IMR-90 (cell line): ENCODE data around the gene CECR2. TPM values are rescaled to one million over a fixed set of nuclear protein-coding genes. Genes with fewer than 3 reads are reported as not detected.

Source experiments
- ATAC-seq: fragments of 200-7000 bp; cut with Tn5 transposase; 2 replicates; pipeline ENCODE4 v1.9.1; 2020; ENCODE audit warnings: low read depth, mild to moderate bottlenecking, moderate library complexity
- BruUV-seq: library from RNA; stranded (reverse); fragments of 400-500 nt; replicated peaks from 2 replicates; lab custom pipeline; 2021; lab: Mats Ljungman, UMichigan
- CTCF ChIA-PET: fragments of 300-600 bp; formaldehyde crosslinking; extraction: SDS; loops from one replicate; lab custom pipeline; 2021; ENCODE audit warnings: antibody characterized with exemption; lab: Yijun Ruan, JAX
- POLR2A ChIA-PET: fragments of 300-600 bp; sonication (Branson Sonifier 250); formaldehyde crosslinking; loops from one replicate; lab custom pipeline; 2022; ENCODE audit warnings: antibody characterized with exemption; ENCODE audit not compliant: unreplicated experiment; lab: Charles Lee
- DNase-seq: peaks from one replicate; pipeline ENCODE4 v3.0.0; 2013
- H2AFZ ChIP-seq: replicated peaks from 2 replicates; pipeline ENCODE3; 2013; ENCODE audit warnings: low read length, mild to moderate bottlenecking; ENCODE audit not compliant: poor library complexity
- H2AK5ac ChIP-seq: 2 replicates; pipeline ENCODE4 v1.6.1; 2013; ENCODE audit warnings: low read depth, low read length, inconsistent platforms
- H2AK9ac ChIP-seq: replicated peaks from 2 replicates; pipeline ENCODE3; 2013; ENCODE audit warnings: mild to moderate bottlenecking, low read depth, low read length, moderate library complexity; ENCODE audit not compliant: poor library complexity
- H2BK120ac ChIP-seq: 2 replicates; pipeline ENCODE4 v1.6.1; 2013; ENCODE audit warnings: low read depth, low read length, inconsistent platforms
- H2BK15ac ChIP-seq: 3 replicates; pipeline ENCODE4 v1.6.1; 2013; ENCODE audit warnings: low read depth, low read length, inconsistent platforms
- H2BK20ac ChIP-seq: 2 replicates; pipeline ENCODE4 v1.6.1; 2013; ENCODE audit warnings: low read depth, mild to moderate bottlenecking, inconsistent platforms, low read length, moderate library complexity
- H2BK5ac ChIP-seq: 2 replicates; pipeline ENCODE4 v1.6.1; 2013; ENCODE audit warnings: mild to moderate bottlenecking, low read depth, low read length, inconsistent platforms; ENCODE audit not compliant: poor library complexity, severe bottlenecking
- H3K14ac ChIP-seq: replicated peaks from 2 replicates; pipeline ENCODE4 v1.6.1; 2013; ENCODE audit warnings: low read depth, low read length, inconsistent platforms
- H3K18ac ChIP-seq: 2 replicates; pipeline ENCODE4 v1.6.1; 2013; ENCODE audit warnings: low read depth, low read length, control low read depth
- H3K23ac ChIP-seq: 2 replicates; pipeline ENCODE4 v1.6.1; 2013; ENCODE audit warnings: low read depth, low read length, inconsistent platforms
- H3K27ac ChIP-seq: 2 replicates; pipeline ENCODE4 v1.5.1; 2013; ENCODE audit warnings: mild to moderate bottlenecking, control low read depth, low read length; ENCODE audit not compliant: insufficient read depth
- H3K27me3 ChIP-seq: 2 replicates; pipeline ENCODE4 v1.6.1; 2013; ENCODE audit warnings: low read length; ENCODE audit not compliant: control insufficient read depth, insufficient read depth
- H3K36me3 ChIP-seq: 2 replicates; pipeline ENCODE4 v1.6.1; 2013; ENCODE audit warnings: low read length, mixed read lengths; ENCODE audit not compliant: control insufficient read depth, insufficient read depth
- H3K4ac ChIP-seq: 2 replicates; pipeline ENCODE4 v1.6.1; 2013; ENCODE audit warnings: low read depth, low read length, inconsistent platforms
- H3K4me1 ChIP-seq: 2 replicates; pipeline ENCODE4 v1.6.1; 2013; ENCODE audit warnings: low read length, mixed read lengths; ENCODE audit not compliant: control insufficient read depth, insufficient read depth
- H3K4me2 ChIP-seq: 2 replicates; pipeline ENCODE4 v1.6.1; 2013; ENCODE audit warnings: low read depth, mild to moderate bottlenecking, control low read depth, low read length, moderate library complexity
- H3K4me3 ChIP-seq: 2 replicates; pipeline ENCODE4 v1.5.1; 2013; ENCODE audit warnings: low read depth, mild to moderate bottlenecking, control low read depth, low read length, moderate library complexity; ENCODE audit not compliant: insufficient read depth
- H3K56ac ChIP-seq: 2 replicates; pipeline ENCODE4 v1.6.1; 2013; ENCODE audit warnings: low read length, inconsistent platforms; ENCODE audit not compliant: insufficient read depth; ENCODE audit errors: extremely low read depth
- H3K79me1 ChIP-seq, 2 experiments: 2 replicates each; pipeline ENCODE4 v1.6.1; 2013; ENCODE audit warnings: low read length in 2 of 2, inconsistent platforms in 1 of 2, low read depth in 1 of 2
- H3K9ac ChIP-seq: 2 replicates; pipeline ENCODE4 v1.6.1; 2013; ENCODE audit warnings: low read depth, low read length, control low read depth
- H3K9me1 ChIP-seq: 2 replicates; pipeline ENCODE4 v1.6.1; 2013; ENCODE audit warnings: low read length, inconsistent platforms; ENCODE audit not compliant: insufficient read depth
- H3K9me3 ChIP-seq: 2 replicates; pipeline ENCODE4 v1.6.1; 2013; ENCODE audit warnings: low read length; ENCODE audit not compliant: control insufficient read depth, insufficient read depth
- H4K20me1 ChIP-seq: 2 replicates; pipeline ENCODE4 v1.6.1; 2013; ENCODE audit warnings: low read length, inconsistent platforms; ENCODE audit not compliant: insufficient read depth
- H4K5ac ChIP-seq: 2 replicates; pipeline ENCODE4 v1.6.1; 2013; ENCODE audit warnings: mild to moderate bottlenecking, low read depth, low read length, control low read depth
- H4K8ac ChIP-seq, 2 experiments: 2 replicates each; pipeline ENCODE4 v1.6.1; 2013; ENCODE audit warnings: low read depth in 2 of 2, low read length in 2 of 2, control low read depth in 1 of 2, inconsistent platforms in 1 of 2
- H4K91ac ChIP-seq: 2 replicates; pipeline ENCODE4 v1.6.1; 2013; ENCODE audit warnings: low read depth, low read length, inconsistent platforms; ENCODE audit not compliant: insufficient read depth
- BHLHE40 ChIP-seq: fragments of 150-350 bp; IDR thresholded peaks from 2 replicates; pipeline ENCODE4 v1.6.1; 2016; ENCODE audit warnings: mild to moderate bottlenecking, low read depth, low read length
- CEBPB ChIP-seq: IDR thresholded peaks from 2 replicates; pipeline ENCODE4 v1.6.1; 2012; ENCODE audit warnings: low read depth, low read length, improper control_type of control experiment
- CHD1 ChIP-seq: IDR thresholded peaks from 2 replicates; pipeline ENCODE4 v1.6.1; 2012; ENCODE audit warnings: low read depth, low read length, improper control_type of control experiment
- MAFK ChIP-seq: IDR thresholded peaks from 2 replicates; pipeline ENCODE4 v1.6.1; 2012; ENCODE audit warnings: low read depth, low read length, improper control_type of control experiment
- MXI1 ChIP-seq: IDR thresholded peaks from 2 replicates; pipeline ENCODE4 v1.6.1; 2012; ENCODE audit warnings: low read depth, mild to moderate bottlenecking, low read length, moderate library complexity, borderline replicate concordance
- NFE2L2 ChIP-seq: fragments of 150-350 bp; IDR thresholded peaks from 2 replicates; pipeline ENCODE4 v1.6.1; 2016; ENCODE audit warnings: low read depth, mild to moderate bottlenecking, low read length
- RAD21 ChIP-seq: IDR thresholded peaks from 2 replicates; pipeline ENCODE4 v1.6.1; 2012; ENCODE audit warnings: low read length, improper control_type of control experiment
- RCOR1 ChIP-seq: IDR thresholded peaks from 2 replicates; pipeline ENCODE4 v1.6.1; 2012; ENCODE audit warnings: mild to moderate bottlenecking, low read length, improper control_type of control experiment; ENCODE audit not compliant: insufficient replicate concordance
- RFX5 ChIP-seq: IDR thresholded peaks from 2 replicates; pipeline ENCODE4 v1.8.0; 2012; ENCODE audit warnings: low read depth, mild to moderate bottlenecking, low read length, moderate library complexity
- SMC3 ChIP-seq: fragments of 150-350 bp; IDR thresholded peaks from 2 replicates; pipeline ENCODE4 v1.6.1; 2016; ENCODE audit warnings: low read depth, mild to moderate bottlenecking, antibody characterized with exemption, low read length, moderate library complexity
- WGBS, 2 experiments: methylation state at CpG; one replicate each; pipeline versions ENCODE4 v1.1.5 to v1.1.7; 2013; ENCODE audit warnings: missing lambda C conversion rate in 2 of 2; ENCODE audit not compliant: insufficient read length in 1 of 2; ENCODE audit errors: extremely low coverage in 2 of 2; 5-methylcytosine and 5-hydroxymethylcytosine counted together
- dilution Hi-C: fragments of 300-500 bp; cut with HindIII; formaldehyde crosslinking; loops from one replicate; pipeline ENCODE4 v1.14.3; 2018; ENCODE audit warnings: low sequenced_read_pairs; ENCODE audit not compliant: unreplicated experiment
- in situ Hi-C: fragments of 300-500 bp; cut with MboI; formaldehyde crosslinking; loops from 3 replicates; pipeline ENCODE4 v1.14.3; 2019; ENCODE audit warnings: low sequenced_read_pairs, inconsistent platforms, mixed read lengths
- intact Hi-C: fragments of 100-400 bp; cut with micrococcal nuclease; formaldehyde crosslinking; loops from 2 replicates; pipeline ENCODE4 v1.10.0; 2022
- polyA plus RNA-seq, 3 experiments: library from polyadenylated mRNA; depleted of rRNA; stranded (reverse); fragments of >200 nt; gene quantifications; 2 replicates each; pipeline ENCODE4 v1.2.3, GENCODE V29; 2012; ENCODE audit warnings: low replicate concordance in 1 of 3
- total RNA-seq: library from RNA; depleted of rRNA; stranded (reverse); fragments of >200 nt; gene quantifications from 2 replicates; pipeline ENCODE4 v1.2.3, GENCODE V29; 2012
- TF ChIP-seq, protein P1 (sequence below): fragments of 150-350 bp; IDR thresholded peaks from 2 replicates; pipeline ENCODE4 v1.6.1; 2017; ENCODE audit warnings: mild to moderate bottlenecking, antibody characterized with exemption, low read length, low read depth
- TF ChIP-seq, protein P2 (sequence below): conservative IDR thresholded peaks from 2 replicates; pipeline ENCODE4 v1.5.1; 2012; ENCODE audit warnings: mild to moderate bottlenecking, low read depth, low read length, improper control_type of control experiment

Gene CECR2
- total and polyA plus RNA-seq, 2 of the 4 experiments (the other 2 are of a cell fraction) = under 0.01 TPM; not detected in 1

DNA sequence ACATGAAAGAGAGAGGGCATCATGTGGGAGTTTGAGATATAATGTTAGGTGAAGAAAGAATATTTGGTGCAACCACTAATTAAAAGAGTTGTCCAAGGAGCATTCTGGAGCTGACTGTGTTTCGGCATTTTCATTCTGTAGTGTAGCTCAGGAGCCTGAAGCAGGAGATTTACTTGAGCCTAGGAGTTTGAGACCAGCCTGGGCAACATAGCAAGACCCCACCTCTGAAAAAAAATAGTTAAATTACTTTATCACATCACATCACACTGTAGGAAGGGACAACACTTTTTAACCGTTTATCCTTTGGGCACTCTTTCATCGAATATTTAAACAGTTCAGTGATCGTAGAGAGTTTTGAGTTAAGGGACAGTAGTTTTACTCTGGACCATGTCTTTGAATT, 143.7 kb downstream of the CECR2 start:
- Histone ChIP-seq H3K23ac (no peak overlapping the region), H3K18ac (no peak overlapping the region), H4K8ac (no peak overlapping the region), H3K4me3 (no peak overlapping the region), H3K9ac (no peak overlapping the region), H3K27ac (no peak overlapping the region), H2AK5ac (no peak overlapping the region), H3K27me3 (peaks cover 7% of the 10 kb centered on the region), H2BK5ac (no peak overlapping the region), H3K36me3 (no peaks in the 10 kb centered on the region), H4K5ac (no peak overlapping the region), H2BK15ac (no peak overlapping the region), H2BK20ac (no peak overlapping the region), H3K9me1 (no peaks in the 10 kb centered on the region), H2BK120ac (no peak overlapping the region), H3K4me1 (no peaks in the 10 kb centered on the region), H4K20me1 (no peaks in the 10 kb centered on the region), H3K14ac (no peak overlapping the region), H3K4me2 (no peak overlapping the region), H2AFZ (no peak overlapping the region), H3K4ac (no peak overlapping the region), H3K56ac (no peak overlapping the region), H3K79me1 (no peaks in the 10 kb centered on the region), H2AK9ac (no peak overlapping the region), H3K9me3 (no peaks in the 10 kb centered on the region), H4K91ac (no peak overlapping the region)
- ATAC-seq (no peak), DNase-seq (no peak)
- no CpG with 5 or more reads among the region's 4 CpGs for WGBS, 2 experiments
- TF ChIP-seq, protein P1, sequence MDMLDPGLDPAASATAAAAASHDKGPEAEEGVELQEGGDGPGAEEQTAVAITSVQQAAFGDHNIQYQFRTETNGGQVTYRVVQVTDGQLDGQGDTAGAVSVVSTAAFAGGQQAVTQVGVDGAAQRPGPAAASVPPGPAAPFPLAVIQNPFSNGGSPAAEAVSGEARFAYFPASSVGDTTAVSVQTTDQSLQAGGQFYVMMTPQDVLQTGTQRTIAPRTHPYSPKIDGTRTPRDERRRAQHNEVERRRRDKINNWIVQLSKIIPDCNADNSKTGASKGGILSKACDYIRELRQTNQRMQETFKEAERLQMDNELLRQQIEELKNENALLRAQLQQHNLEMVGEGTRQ = no peak
- TF ChIP-seq MAFK = no peak
- no peak for TF ChIP-seq BHLHE40
- no peak for TF ChIP-seq CHD1
- TF ChIP-seq RAD21 = no peak
- TF ChIP-seq, protein P2, sequence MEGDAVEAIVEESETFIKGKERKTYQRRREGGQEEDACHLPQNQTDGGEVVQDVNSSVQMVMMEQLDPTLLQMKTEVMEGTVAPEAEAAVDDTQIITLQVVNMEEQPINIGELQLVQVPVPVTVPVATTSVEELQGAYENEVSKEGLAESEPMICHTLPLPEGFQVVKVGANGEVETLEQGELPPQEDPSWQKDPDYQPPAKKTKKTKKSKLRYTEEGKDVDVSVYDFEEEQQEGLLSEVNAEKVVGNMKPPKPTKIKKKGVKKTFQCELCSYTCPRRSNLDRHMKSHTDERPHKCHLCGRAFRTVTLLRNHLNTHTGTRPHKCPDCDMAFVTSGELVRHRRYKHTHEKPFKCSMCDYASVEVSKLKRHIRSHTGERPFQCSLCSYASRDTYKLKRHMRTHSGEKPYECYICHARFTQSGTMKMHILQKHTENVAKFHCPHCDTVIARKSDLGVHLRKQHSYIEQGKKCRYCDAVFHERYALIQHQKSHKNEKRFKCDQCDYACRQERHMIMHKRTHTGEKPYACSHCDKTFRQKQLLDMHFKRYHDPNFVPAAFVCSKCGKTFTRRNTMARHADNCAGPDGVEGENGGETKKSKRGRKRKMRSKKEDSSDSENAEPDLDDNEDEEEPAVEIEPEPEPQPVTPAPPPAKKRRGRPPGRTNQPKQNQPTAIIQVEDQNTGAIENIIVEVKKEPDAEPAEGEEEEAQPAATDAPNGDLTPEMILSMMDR = no peak
- TF ChIP-seq SMC3 = no peak
- TF ChIP-seq MXI1 = no peak
- no peak for TF ChIP-seq RCOR1
- no peak for TF ChIP-seq CEBPB
- no peak for TF ChIP-seq RFX5
- no peak for TF ChIP-seq NFE2L2
- in situ Hi-C loops (no loop called here), intact Hi-C loops (no loop called here), dilution Hi-C loops (no loop called here)
- ChIA-PET POLR2A (no interaction called here), CTCF (interaction anchor here (1.1 kb wide), 1 partner anchor 341 kb away, joined by 4 read pairs; no protein-coding TSS in a partner anchor)
- BruUV-seq = no TSS peak
